ENCODE data around the gene CTXND2. TPM values are rescaled to one million over a fixed set of nuclear protein-coding genes. Genes with fewer than 3 reads are reported as not detected.

CTXND2 gene
- total and polyA plus RNA-seq, 2 of the 4 experiments (the other 2 are of a cell fraction) = not detected

- Histone ChIP-seq H3K23ac (ENCODE audit: low read depth, low read length) (no peak overlapping the region), H4K5ac (ENCODE audit: low read depth, low read length) (no peak overlapping the region), H2BK120ac (ENCODE audit: low read depth, low read length) (no peak overlapping the region), H3K4me2 (ENCODE audit: low read depth, low read length) (no peak overlapping the region), H3K56ac (ENCODE audit: extremely low read depth, insufficient read depth, low read length) (no peak overlapping the region), H4K20me1 (ENCODE audit: insufficient read depth, low read length) (no peaks in the 10 kb centered on the region), H4K8ac (ENCODE audit: low read depth in 2 of 2, low read length in 2 of 2) (no peak overlapping the region), H2AFZ (replicated peaks; ENCODE audit: low read length, poor library complexity) (no peak overlapping the region), H3K9me1 (ENCODE audit: insufficient read depth, low read length) (no peaks in the 10 kb centered on the region), H4K91ac (ENCODE audit: insufficient read depth, low read depth, low read length) (no peak overlapping the region), H3K36me3 (ENCODE audit: control insufficient read depth, insufficient read depth, low read length) (peaks cover 51% of the 10 kb centered on the region), H3K4me1 (ENCODE audit: control insufficient read depth, insufficient read depth, low read length) (no peaks in the 10 kb centered on the region), H3K9me3 (ENCODE audit: control insufficient read depth, insufficient read depth, low read length) (no peaks in the 10 kb centered on the region), H2BK5ac (ENCODE audit: low read depth, low read length, poor library complexity, severe bottlenecking) (no peak overlapping the region), H3K4me3 (ENCODE audit: insufficient read depth, low read depth, low read length) (no peak overlapping the region), H2BK20ac (ENCODE audit: low read depth, low read length) (no peak overlapping the region), H2AK9ac (replicated peaks; ENCODE audit: low read depth, low read length, poor library complexity) (no peak overlapping the region), H3K4ac (ENCODE audit: low read depth, low read length) (no peak overlapping the region), H3K27ac (ENCODE audit: insufficient read depth, low read length) (no peak overlapping the region), H3K14ac (replicated peaks; ENCODE audit: low read depth, low read length) (no peak overlapping the region), H3K18ac (ENCODE audit: low read depth, low read length) (no peak overlapping the region), H3K9ac (ENCODE audit: low read depth, low read length) (no peak overlapping the region), H2AK5ac (ENCODE audit: low read depth, low read length) (no peak overlapping the region), H2BK15ac (ENCODE audit: low read depth, low read length) (no peak overlapping the region), H3K27me3 (ENCODE audit: control insufficient read depth, insufficient read depth, low read length) (no peaks in the 10 kb centered on the region), H3K79me1 (ENCODE audit: low read depth in 1 of 2, low read length in 2 of 2) (0 out of 4 replicates have a peak, but pooled peaks cover 0 to 6% of the 10 kb centered on the region in 2 experiments)
- 88% methylated on average over 3 of the region's 5 CpGs; no CpG with 5 or more reads in 1 of the 2 experiments for WGBS, 2 experiments (ENCODE audit: extremely low coverage in 2 of 2, insufficient read length in 1 of 2)
- CTCF ChIA-PET = no interaction called here
- intact Hi-C loops (cut with micrococcal nuclease) (no loop called here), in situ Hi-C loops (cut with MboI; ENCODE audit: low sequenced_read_pairs) (no loop called here), dilution Hi-C loops (cut with HindIII; ENCODE audit: low sequenced_read_pairs, unreplicated experiment) (no loop called here)
- TF ChIP-seq BHLHE40 (IDR thresholded peaks at IDR 0.05; ENCODE audit: low read depth, low read length) (no peak), ELK1 (IDR thresholded peaks at IDR 0.05; ENCODE audit: borderline replicate concordance, low read depth, low read length) (no peak), CHD1 (IDR thresholded peaks at IDR 0.05; ENCODE audit: low read depth, low read length) (no peak), CEBPB (IDR thresholded peaks at IDR 0.05; ENCODE audit: low read depth, low read length) (no peak), USF2 (IDR thresholded peaks at IDR 0.05; ENCODE audit: low read depth, low read length) (no peak), MAFK (IDR thresholded peaks at IDR 0.05; ENCODE audit: low read depth, low read length) (no peak), RCOR1 (IDR thresholded peaks at IDR 0.05; ENCODE audit: insufficient replicate concordance, low read length) (no peak), FOS (IDR thresholded peaks at IDR 0.05; ENCODE audit: low read depth, low read length) (no peak), RAD21 (IDR thresholded peaks at IDR 0.05; ENCODE audit: low read length) (no peak), CTCF (conservative IDR thresholded peaks at IDR 0.05; ENCODE audit: low read depth, low read length) (no peak), MXI1 (IDR thresholded peaks at IDR 0.05; ENCODE audit: borderline replicate concordance, low read depth, low read length) (no peak), NFE2L2 (IDR thresholded peaks at IDR 0.05; ENCODE audit: low read depth, low read length) (no peak), MAZ (IDR thresholded peaks at IDR 0.05; ENCODE audit: borderline replicate concordance, low read depth, low read length) (no peak), SMC3 (IDR thresholded peaks at IDR 0.05; ENCODE audit: low read depth, low read length) (no peak), POLR2A (IDR thresholded peaks at IDR 0.05; ENCODE audit: low read depth, low read length) (no peak), RFX5 (IDR thresholded peaks at IDR 0.05; ENCODE audit: low read depth, low read length) (no peak)
- BruUV-seq (replicated peaks) = no TSS peak
- no peak for DNase-seq
- ATAC-seq (ENCODE audit: low read depth) = no peak
- POLR2A ChIA-PET (ENCODE audit: unreplicated experiment) = no interaction called here
Observed at GRCh38 chr1:150944856-150945255, 57.9 kb downstream of the CTXND2 start.
